ENCODE data around the gene ENTHD1.

ENTHD1 gene

GRCh38 chr22:39901565-39902146 is 8.1 kb upstream of the ENTHD1 start:
- TF ChIP-seq, protein P1, sequence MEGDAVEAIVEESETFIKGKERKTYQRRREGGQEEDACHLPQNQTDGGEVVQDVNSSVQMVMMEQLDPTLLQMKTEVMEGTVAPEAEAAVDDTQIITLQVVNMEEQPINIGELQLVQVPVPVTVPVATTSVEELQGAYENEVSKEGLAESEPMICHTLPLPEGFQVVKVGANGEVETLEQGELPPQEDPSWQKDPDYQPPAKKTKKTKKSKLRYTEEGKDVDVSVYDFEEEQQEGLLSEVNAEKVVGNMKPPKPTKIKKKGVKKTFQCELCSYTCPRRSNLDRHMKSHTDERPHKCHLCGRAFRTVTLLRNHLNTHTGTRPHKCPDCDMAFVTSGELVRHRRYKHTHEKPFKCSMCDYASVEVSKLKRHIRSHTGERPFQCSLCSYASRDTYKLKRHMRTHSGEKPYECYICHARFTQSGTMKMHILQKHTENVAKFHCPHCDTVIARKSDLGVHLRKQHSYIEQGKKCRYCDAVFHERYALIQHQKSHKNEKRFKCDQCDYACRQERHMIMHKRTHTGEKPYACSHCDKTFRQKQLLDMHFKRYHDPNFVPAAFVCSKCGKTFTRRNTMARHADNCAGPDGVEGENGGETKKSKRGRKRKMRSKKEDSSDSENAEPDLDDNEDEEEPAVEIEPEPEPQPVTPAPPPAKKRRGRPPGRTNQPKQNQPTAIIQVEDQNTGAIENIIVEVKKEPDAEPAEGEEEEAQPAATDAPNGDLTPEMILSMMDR (IDR thresholded peaks at IDR 0.05; ENCODE audit: control insufficient read depth, extremely low read depth, insufficient read depth) = no peak
- no peak overlapping the region for H3K4me3 ChIP-seq (ENCODE audit: low read depth, low read length)
- DNase-seq (ENCODE audit: low read depth) = no peak

GRCh38 chr22:39900306-39901227 is 7.0 kb upstream of the ENTHD1 start, which contains the start of gene GRAP2:
GRAP2 (plus strand) TSS chr22:39901084; CDS start chr22:39947107, 46,023 bp downstream.
- no peak within 1 kb of the TSS for H3K4me3 ChIP-seq (ENCODE audit: low read depth, low read length)
- TF ChIP-seq, protein P1 (IDR thresholded peaks at IDR 0.05; ENCODE audit: control insufficient read depth, extremely low read depth, insufficient read depth) = no peak
- no peak for DNase-seq (ENCODE audit: low read depth)

- no peak overlapping the region for H3K4me3 ChIP-seq (ENCODE audit: low read depth, low read length)
- DNase-seq (ENCODE audit: low read depth) = no peak
- TF ChIP-seq, protein P1 (IDR thresholded peaks at IDR 0.05; ENCODE audit: control insufficient read depth, extremely low read depth, insufficient read depth) = no peak
Observed at GRCh38 chr22:39898997-39899396, 5.4 kb upstream of the ENTHD1 start.

- DNase-seq (ENCODE audit: low read depth) = no peak
Observed at GRCh38 chr22:39897841-39898240, 4.3 kb upstream of the ENTHD1 start.

GRCh38 chr22:39896313-39896996 is 2.9 kb upstream of the ENTHD1 start:
- no peak overlapping the region for H3K4me3 ChIP-seq (ENCODE audit: low read depth, low read length)
- TF ChIP-seq, protein P1 (IDR thresholded peaks at IDR 0.05; ENCODE audit: control insufficient read depth, extremely low read depth, insufficient read depth) = no peak
- DNase-seq (ENCODE audit: low read depth) = no peak

More at GRCh38 chr22:39897841-39898240, 4.3 kb upstream of the ENTHD1 start:
- no peak overlapping the region for H3K4me3 ChIP-seq (ENCODE audit: low read depth, low read length)
- TF ChIP-seq, protein P1 (IDR thresholded peaks at IDR 0.05; ENCODE audit: control insufficient read depth, extremely low read depth, insufficient read depth) = no peak

DNA sequence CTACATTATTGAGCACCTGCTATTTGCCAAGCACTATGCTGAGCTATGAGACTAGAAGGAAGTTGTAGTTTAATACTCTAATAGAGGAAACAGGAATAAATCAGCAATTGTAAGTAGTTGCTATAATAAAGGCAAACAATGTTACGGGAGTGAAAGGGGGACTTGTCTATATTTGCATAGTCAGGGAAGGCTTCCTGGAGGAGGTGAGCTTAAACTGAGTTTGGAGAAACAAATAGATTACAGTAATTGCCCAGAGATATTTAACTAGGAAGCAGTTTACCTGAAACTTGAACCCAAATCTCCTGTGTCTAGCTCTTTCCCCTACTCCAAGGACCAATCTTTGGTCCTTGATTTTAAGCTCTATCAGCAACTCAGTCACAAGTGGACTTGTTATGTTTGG is 2.1 kb upstream of the ENTHD1 start:
- DNase-seq (ENCODE audit: low read depth) = no peak
- TF ChIP-seq, protein P1 (IDR thresholded peaks at IDR 0.05; ENCODE audit: control insufficient read depth, extremely low read depth, insufficient read depth) = no peak
- no peak overlapping the region for H3K4me3 ChIP-seq (ENCODE audit: low read depth, low read length)
